HG02973 (cell line): ENCODE results near the gene RTTN.

Experiments used
- ATAC-seq: cut with Tn5 transposase; IDR thresholded peaks from one replicate; pipeline ENCODE4 v1.9.1; 2021; ENCODE audit warnings: moderate library complexity; ENCODE audit not compliant: unreplicated experiment

The RTTN gene

DNA sequence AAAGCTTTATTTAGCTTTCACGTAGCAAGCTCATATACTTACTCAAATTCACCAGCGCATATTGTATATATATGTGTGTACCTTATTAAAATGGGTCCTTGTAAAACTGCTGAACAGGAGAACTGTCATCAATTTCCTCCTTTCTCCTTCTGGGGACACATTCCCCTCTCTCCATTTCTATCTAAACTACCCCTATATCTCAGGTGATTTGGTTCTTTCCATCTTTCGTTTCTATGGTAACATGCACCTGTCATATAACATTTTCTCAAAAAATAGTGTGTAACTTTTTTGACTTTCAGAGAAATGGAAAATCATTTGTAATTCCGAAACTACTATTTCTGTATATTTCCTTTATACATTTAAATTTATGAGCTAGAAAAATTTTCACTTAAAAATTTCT is 174.3 kb downstream of the RTTN start:
- no peak for ATAC-seq

DNA sequence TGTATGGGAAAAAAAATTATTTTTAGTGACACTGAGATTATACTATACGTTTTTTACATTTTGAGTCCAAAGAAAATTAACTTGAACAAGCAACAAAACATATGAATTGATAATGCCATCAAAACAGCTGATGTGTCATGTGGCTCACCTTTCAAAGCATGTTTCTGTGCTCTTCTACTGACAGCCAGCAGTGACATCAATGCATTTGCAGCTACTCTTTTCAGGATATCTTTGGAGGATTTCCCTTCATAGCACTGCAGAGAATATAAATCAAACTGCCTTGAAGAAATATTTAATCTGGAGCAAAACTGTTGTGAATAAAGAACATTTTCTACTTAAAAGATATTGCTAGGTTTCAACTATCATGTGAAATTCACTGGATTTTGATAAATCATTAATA is 174.8 kb downstream of the RTTN start:
- ATAC-seq, result no peak

DNA sequence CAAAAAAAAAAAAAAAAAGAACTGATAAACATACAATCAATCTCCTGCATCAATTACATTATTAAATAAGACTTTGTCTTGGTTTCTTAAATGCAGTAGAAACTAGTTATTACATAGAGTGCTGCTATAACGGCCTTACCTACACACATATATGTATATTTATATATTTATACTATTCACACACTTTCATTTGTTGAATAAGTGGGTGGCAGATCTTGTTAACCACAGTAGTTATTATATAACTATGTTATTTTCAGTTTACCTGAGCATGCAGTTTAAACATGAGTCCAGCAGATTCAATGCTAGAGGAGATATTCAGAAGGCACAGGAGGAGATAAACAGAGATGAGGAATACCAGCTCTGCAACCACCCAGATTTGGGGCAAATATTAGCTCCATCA is 176.3 kb downstream of the RTTN start:
- ATAC-seq, result peak; percentile 57

DNA sequence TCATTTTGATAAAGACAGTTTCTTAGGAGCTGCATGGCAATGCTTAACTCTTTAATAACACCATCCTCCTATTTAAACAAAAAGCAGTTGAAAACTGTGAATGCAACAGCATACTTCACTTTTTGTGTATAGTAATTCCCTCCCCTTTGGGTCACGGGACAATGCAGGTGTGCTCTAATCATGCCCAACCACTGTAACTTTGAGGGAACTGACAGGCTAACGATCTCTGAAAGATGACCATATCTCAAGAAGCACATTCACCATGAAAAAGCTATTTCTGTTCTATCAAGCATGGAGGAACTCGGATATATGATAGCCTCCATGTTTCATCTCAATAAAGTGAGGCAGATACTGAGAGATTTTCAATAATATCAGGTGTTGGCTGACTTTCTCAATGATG is 176.8 kb downstream of the RTTN start:
- peak; percentile 75 for ATAC-seq

DNA sequence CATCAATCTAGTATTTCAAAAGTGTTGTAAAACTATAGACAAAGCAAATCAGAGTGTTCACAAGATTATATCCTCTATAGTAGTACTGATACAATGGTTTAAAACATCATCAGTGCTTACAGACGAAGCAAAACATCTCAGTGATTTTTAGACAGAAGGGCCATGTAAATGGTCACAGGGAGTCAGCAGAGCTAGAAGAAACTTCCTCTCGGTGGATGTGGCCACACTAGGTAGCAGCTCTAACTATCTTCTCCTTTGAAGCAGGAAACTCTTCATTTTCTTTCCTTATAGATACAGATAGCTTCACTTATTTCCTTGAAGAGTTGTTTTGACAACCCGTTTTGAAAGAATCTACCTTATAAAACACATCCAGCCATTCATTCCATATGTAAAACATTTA is 177.4 kb downstream of the RTTN start:
- ATAC-seq, result no peak

DNA sequence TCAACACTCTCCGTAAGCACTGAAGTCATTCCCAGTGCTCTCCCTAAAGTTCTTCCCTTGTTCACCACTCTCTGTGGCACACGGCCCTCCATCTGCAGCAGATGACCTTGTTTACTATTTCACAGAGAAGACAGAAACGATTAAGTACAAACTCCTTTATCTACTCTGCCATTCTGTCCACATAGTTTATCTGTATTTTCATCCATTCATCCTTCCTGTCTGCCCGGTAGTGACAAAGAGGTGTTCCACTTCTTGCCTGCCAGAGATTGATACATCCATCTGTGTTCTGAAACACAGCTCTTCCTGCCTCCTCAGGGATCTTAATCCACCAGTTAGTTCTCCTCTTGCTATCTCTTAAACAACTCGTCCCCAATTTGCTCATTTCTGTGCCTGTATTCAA is 179.9 kb downstream of the RTTN start:
- ATAC-seq, result no peak

DNA sequence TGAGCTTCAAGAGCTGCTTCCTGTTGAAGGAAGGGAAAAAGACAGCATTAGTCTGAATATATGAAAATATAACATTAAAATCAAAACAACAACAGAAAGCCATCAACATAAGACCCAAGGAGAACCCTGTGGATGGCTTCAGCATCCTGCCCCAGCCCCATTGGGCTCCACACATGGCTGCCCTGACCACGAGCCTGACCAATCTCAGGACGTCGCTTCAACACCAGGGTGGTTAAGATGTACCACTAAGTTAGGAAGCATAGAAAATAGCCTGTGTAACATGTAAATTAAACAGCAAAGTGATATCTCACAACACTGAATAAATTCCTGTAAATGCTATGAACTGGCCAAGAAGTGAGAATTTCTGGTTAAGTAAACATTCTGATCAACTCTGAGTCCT is 180.7 kb downstream of the RTTN start:
- ATAC-seq, result no peak

DNA sequence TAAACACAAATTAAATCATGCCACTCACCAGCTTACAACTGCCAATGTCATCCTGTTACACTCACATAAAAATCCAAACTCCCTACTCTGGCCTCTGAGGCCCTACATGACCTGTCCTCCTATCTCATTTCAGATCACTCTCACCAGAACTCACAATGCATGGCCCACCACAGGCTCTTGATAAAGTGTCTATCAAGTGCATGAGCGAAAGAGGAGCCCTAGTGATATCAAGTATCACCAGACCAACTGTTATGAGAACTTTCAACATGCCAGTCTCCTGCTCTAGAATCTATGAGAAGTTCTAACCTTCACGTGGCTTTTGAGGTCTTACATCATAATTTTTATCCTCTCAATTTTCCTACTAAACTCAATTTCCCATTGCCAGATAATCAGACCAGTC is 181.4 kb downstream of the RTTN start:
- ATAC-seq, result no peak

DNA sequence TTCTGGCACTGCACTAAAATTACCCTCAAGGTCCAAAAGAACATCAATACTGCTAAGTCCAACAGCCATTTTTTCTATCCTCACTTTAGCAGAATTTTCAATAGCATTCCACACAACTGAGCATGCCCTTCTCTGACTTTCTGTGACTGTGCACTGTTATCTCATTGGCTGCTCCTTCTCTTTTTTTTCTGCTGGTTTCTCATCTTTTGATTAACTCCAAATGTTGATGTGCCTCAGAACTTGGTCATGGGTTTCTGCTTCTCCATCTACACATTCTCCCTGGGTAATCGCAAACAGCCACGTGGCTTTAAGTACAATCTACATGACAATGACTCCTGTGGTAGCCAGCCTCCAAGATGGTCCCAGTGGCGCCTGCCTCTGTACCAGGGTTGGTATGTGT is 182.9 kb downstream of the RTTN start:
- no peak for ATAC-seq

DNA sequence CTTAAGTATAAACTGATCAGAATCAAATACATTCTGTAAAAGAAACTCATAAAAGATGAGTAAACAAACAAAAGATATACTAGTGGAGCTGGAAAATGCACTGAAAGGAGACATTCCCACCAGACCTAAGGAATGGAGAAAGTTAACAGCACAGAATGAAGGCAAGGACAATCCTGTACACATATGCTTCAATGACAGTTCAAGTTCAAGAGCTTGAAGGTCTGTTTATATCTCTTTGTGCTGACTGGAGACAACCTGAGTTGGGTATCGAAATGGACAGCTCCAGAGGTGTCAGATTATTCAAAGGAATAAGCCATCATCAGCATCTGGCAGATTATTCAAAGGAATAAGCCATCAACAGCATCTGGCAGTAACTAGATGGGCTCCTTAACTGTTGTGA is 184.0 kb downstream of the RTTN start:
- no peak for ATAC-seq

DNA sequence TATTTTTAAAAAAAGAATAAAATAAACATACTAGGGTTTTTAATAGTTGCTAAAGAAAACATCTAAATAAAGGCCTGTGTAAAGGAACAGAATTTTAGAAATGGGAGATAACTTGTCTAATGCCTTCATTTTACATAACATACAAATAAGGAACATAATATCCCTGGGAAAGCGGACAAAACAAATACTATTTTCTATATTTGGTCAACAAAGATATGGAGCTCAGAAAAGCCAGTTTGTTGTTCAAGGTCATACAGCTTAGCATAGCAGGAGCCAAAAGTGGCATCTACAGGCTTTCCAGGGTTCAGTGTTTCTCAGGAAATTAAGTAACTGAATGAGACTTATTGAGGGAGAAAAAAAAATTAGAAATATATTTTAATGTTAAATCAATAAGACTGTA is 184.4 kb downstream of the RTTN start:
- ATAC-seq, result no peak

DNA sequence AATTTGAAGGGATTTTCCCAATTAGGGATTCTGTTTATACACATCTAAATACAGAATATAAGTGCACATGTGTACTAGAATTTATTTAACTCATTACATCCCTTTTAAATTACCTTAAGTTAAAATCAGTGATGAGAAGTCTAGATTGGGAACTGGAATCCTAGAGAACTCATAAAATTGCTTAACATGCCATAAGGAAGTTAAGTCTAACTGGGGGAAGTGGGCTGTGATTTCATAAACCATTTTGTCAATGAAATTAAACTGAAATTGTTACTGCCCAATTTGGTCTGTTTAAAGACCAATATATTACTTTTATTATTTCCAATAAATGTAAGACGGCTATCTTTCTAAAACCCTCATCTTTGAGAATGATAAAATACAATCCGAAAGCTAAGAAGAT is 185.5 kb downstream of the RTTN start:
- no peak for ATAC-seq

DNA sequence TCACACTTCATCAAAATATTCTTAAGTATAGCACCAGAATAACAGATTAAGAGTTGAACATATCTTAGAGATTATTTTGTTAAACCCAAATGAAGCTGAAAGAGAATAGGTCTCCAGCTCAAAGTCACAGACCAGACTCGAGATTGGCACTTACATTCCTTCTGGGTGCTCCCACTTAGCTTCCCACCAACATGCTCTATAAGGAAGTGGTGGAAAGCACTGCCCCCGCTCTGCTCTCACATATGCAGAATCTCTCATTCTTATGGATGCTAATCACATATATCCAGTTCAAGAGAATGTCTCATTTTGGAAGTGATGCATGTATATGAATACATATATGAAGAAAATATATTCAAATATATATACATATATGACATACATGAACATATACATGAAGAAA is 186.4 kb downstream of the RTTN start:
- no peak for ATAC-seq

DNA sequence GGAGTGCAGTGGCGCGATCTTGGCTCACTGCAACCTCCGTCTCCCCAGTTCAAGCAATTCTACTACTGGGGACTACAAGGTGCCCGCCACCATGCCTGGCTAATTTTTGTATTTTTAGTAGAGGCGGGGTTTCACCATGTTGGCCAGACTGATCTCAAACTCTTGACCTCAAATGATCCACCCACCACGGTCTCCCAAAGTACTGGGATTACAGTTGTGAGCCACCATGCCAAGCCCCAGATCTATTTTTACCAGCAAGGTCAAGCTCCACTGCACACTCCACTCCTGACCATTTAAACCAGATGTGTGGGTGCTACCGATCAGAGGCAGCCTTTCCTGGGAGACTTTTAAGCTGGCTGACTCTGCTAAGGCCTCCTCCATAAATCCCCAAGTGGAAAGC is 190.4 kb downstream of the RTTN start:
- no peak for ATAC-seq

DNA sequence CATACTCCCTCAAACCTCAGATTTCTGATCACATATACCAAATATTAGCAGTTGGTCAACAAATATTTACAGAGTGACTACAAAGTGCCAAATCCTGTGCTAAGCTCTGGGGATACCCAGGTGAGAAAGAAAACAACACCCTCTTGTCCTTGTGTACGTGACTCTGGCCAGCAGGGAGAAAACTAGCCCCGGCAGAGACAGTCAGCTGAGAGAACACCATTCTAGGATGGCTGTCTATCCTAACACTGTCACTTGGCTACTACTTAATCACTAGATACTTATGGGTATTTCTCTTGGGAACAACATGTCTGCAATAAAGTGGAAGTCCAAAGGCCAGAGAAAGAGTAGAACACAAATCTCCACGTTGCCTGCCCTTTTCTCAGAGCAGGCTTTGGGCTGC is 199.9 kb downstream of the RTTN start:
- ATAC-seq, result no peak

DNA sequence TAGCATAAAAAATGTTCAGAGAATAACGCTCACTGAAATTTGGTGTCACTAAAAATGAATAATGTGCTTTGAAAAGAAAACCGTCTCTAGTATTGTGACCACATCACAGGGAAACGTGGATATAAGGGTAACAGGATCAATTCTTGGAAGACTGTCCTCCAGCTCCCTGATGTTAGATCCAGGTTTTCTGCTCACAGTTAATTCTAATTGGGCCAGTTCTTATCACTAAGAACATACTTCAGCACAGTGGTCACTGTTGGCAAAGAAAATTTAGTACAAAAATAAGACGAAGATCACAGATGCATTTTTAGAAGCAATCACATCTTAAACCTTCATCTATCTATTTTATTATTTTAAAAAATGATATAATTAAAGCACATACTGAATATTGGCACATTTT is 200.8 kb downstream of the RTTN start:
- ATAC-seq, result no peak

DNA sequence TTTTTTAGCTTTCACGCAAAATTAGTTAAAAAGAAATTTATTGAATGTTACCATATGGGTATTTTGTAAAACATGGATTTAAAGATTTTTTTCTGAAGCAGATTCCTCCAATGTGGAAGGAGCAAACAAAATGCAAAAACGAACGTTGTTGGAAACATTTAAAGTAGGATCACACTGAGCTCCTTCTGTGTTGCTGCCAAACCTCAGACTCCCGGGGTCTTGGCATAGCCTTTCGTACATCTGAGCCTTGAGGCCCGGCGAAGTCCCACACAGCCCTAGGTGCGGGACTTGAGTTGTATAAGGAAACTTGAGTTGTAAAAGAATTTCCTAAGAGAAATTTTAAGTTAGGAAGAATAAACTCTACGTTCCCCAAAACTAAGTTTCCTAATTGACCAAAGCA is 205.8 kb downstream of the RTTN start:
- ATAC-seq, result no peak

DNA sequence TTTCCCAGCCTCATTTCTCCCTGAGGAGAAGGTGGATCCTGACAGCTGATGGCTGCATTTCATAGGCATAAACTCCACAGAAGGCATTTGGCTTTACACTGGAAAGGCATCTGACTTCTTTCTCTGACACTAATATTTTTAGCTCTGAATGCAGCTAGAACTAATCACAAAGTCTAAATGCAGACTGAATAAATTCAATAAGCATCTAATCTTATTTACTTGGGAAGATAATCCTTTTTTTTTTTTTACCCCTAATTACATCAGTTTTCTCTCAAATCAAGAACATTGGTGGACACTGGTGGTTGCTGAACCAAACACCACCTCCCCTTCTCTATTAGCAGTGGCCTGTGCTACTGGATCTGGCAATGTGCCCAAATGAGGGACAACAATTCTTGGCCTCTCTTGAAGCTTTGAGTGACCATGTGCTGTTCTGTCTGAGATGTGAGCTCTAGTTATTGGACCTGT is 206.9 kb downstream of the RTTN start:
- no peak for ATAC-seq

DNA sequence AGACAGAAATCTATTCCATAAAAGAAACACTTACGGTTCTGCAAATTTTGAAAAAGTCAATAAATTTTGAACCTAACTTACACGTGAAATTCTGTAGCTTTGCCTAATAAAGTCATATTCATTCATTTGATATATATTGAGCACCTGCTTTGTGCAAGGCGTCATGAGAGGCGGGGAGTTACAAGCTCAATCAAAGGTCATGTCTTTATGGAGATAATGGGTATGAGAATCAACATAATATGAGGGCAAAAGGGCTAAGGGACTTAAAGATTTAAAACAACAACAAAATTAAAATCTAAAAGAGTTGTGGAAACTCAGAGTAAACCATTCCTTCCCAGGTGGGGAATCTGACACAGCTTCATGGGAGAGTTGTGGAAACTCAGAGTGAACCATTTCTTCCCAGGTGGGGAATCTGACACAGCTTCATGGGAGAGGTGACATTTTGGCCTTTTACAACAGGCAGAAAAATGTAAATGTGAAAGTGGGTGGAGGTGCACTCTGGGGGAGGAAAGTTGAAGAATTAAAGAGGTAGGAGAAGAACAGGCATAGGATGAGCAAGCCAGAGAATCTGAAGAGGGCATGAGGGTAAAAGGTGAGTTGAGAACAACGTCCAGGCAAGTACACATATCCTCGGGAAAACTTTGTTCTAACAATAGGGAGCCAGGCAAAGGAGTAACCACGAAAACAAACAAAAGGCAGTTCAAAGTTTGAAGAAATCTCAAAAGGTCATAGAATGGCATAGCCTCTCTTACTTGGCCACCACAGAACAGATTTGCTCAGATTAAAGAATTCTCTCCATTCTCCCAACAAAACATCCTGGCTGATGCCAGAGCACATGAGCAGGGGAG is 208.3 kb downstream of the RTTN start:
- no peak for ATAC-seq

DNA sequence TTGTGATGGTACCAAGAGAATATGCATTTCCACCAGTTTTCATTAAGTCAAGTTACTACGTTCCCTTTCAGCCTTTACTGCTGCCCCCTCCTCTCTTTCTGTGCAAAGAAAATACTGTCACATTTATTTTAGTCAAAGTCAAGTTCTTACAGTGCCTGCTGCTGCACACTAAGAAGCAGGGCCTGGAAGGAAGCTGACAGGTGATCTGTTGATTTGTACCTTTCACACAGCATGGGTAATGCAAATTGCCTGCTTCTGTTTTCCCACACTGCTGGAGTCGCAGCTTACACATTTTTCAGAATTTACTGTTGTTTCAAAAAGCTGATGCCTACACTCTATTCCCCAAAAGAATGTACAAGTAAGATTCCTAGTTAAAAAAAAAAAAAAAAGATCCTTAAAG is 209.1 kb downstream of the RTTN start:
- no peak for ATAC-seq

DNA sequence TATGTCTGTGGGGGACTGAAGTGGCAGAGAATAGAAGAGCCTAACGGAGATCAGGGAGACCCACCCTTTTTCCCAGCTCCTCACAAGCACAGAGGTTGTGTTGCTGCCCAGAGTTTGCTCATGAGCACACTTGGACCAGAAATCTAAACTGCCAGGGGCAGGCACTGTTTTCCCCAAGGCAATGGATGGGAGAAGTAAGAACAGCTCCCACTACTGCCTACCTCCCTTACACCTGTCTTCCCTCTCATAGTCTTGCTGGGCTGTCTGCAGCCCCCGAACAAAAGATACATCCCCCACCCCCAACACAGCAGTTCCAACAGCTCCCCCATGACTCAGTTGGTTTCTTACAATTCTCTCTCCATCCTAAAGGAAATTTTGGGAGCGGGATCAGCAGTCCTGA is 209.7 kb downstream of the RTTN start:
- no peak for ATAC-seq

DNA sequence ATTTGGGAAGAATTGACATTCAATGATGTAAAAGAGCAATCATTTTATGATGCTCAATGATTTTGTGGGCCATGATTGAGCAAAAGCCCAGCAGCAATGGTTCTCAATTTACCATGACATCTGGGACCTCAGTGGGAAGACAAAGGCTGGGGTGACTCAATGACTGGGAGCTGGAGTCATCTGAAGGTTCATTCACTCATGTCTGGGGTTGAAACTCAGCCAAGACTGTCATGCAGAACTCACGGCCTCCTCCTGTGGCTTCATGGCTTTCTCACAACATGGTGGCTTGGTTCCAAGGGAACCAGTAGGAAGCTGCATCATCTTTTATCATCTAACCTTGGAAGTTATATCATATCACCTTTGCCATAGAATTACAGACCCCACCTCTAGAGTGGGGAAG is 212.7 kb downstream of the RTTN start:
- ATAC-seq, result no peak

DNA sequence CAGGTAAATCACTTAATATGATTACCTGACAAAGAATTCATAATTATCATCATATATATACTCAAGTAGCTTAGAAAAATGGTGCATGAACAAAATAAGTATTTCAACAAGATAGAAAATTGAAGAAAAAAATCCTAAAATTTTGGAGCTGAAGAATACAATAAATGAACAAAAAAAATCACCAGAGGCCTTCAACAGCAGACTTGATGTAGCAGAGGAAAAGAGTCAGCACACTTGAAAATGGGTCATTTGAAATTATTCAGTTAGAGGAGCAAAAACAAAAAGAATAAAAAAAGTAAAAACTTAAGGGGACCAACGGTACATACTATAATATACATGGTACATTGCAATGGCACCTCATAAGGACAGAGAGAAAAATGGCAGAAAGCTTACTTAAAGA is 217.6 kb downstream of the RTTN start:
- ATAC-seq, result no peak
